K562 (cell line): ENCODE results near the gene TRMT1. TPM values are rescaled to one million over a fixed set of nuclear protein-coding genes. Genes with fewer than 3 reads are reported as not detected.

Experiments used
- BHLHE40 ChIP-seq: IDR thresholded peaks from 2 replicates; pipeline ENCODE4 v1.6.1; 2011; ENCODE audit warnings: low read length, improper control_type of control experiment
- ERF ChIP-seq: fragments of 450-650 bp; formaldehyde crosslinking; IDR thresholded peaks from 2 replicates; pipeline ENCODE4 v1.4.0; 2020; ENCODE audit warnings: mild to moderate bottlenecking, mixed read lengths
- NCOA6 ChIP-seq: fragments of 450-650 bp; IDR thresholded peaks from 2 replicates; pipeline ENCODE4 v1.6.1; 2017; ENCODE audit warnings: mild to moderate bottlenecking
- POLR3G ChIP-seq: IDR thresholded peaks from 2 replicates; pipeline ENCODE4 v1.6.1; 2011; ENCODE audit not compliant: insufficient read length, insufficient replicate concordance; ENCODE audit errors: extremely low read depth
- POU5F1 ChIP-seq: fragments of 150-350 bp; IDR thresholded peaks from 2 replicates; pipeline ENCODE4 v1.6.1; 2014; ENCODE audit warnings: borderline replicate concordance, low read length, low read depth, mild to moderate bottlenecking; ENCODE audit not compliant: partially characterized antibody
- RBM15 ChIP-seq: fragments of 200-400 bp; formaldehyde crosslinking; IDR thresholded peaks from 2 replicates; pipeline ENCODE4 v1.6.1; 2018; ENCODE audit warnings: mild to moderate bottlenecking, low read length, moderate library complexity; ENCODE audit not compliant: insufficient read depth
- RBM22 ChIP-seq: fragments of 200-400 bp; formaldehyde crosslinking; IDR thresholded peaks from 2 replicates; pipeline ENCODE4 v1.6.1; 2018; ENCODE audit warnings: low read length, low read depth; ENCODE audit not compliant: poor library complexity, severe bottlenecking
- RBM34 ChIP-seq: fragments of 200-400 bp; formaldehyde crosslinking; IDR thresholded peaks from 2 replicates; pipeline ENCODE4 v1.6.1; 2018; ENCODE audit warnings: low read length, borderline replicate concordance; ENCODE audit not compliant: insufficient read depth
- SAFB2 ChIP-seq: fragments of 200-400 bp; formaldehyde crosslinking; IDR thresholded peaks from 2 replicates; pipeline ENCODE4 v1.6.1; 2018; ENCODE audit warnings: borderline replicate concordance, low read length, low read depth, moderate library complexity; ENCODE audit not compliant: severe bottlenecking
- SMC3 ChIP-seq: conservative IDR thresholded peaks from 2 replicates; pipeline ENCODE4 v1.6.1; 2011; ENCODE audit warnings: low read depth, low read length, improper control_type of control experiment; ENCODE audit not compliant: insufficient read depth
- SP1 ChIP-seq: sonication (generic); formaldehyde crosslinking; IDR thresholded peaks from 2 replicates; pipeline ENCODE4 v1.8.1; 2022; ENCODE audit warnings: mild to moderate bottlenecking, missing genetic modification reagents
- SREBF2 ChIP-seq: sonication (generic); formaldehyde crosslinking; IDR thresholded peaks from 2 replicates; pipeline ENCODE4 v1.4.0; 2020; ENCODE audit warnings: mild to moderate bottlenecking, missing genetic modification reagents
- TRIM24 ChIP-seq, 2 experiments: fragments of 450-650 bp; IDR thresholded peaks; 2 replicates each; pipeline ENCODE4 v1.6.1; 2016
- ZFX ChIP-seq: sonication (generic); formaldehyde crosslinking; IDR thresholded peaks from 2 replicates; pipeline ENCODE4 v1.8.0; 2022; ENCODE audit warnings: mild to moderate bottlenecking, missing genetic modification reagents, moderate library complexity
- ZNF354B ChIP-seq: fragments of 250-450 bp; sonication (Bioruptor Pico); IDR thresholded peaks from 2 replicates; pipeline ENCODE4 v1.4.0; 2020
- polyA plus RNA-seq, 8 experiments: library from polyadenylated mRNA; depleted of rRNA in 4 of 8; stranded (reverse) in 5 of 8; unstranded in 3 of 8; fragments of >200 nt; fragmentation: Nextera tagmentation in 2 of 8; fragmentation: Illumina TruSeq in 1 of 8; extraction: Ambion mirVana in 2 of 8; extraction: Trizol in 1 of 8; gene quantifications; 2 replicates each; pipeline versions ENCODE4 v1.2.1 to v1.2.3, GENCODE V29; 2011 to 2014; ENCODE audit warnings: inconsistent platforms in 1 of 8, missing spikeins in 1 of 8
- total RNA-seq, 7 experiments: library from RNA; depleted of rRNA in 6 of 7; stranded (reverse); fragments of >200 nt in 6 of 7; fragmentation: Illumina TruSeq in 2 of 7; extraction: Trizol in 2 of 7; gene quantifications; 2 replicates each; pipeline versions ENCODE4 v1.2.1 to v1.2.3, GENCODE V29; 2011 to 2021; ENCODE audit warnings: low replicate concordance in 1 of 7
- TF ChIP-seq, protein P1 (sequence below): sonication (generic); formaldehyde crosslinking; IDR thresholded peaks from 2 replicates; pipeline ENCODE4 v1.8.1; 2022; ENCODE audit warnings: missing genetic modification reagents
- TF ChIP-seq, protein P2 (sequence below): sonication (generic); formaldehyde crosslinking; IDR thresholded peaks from 2 replicates; pipeline ENCODE4 v1.8.0; 2022; ENCODE audit warnings: mild to moderate bottlenecking, missing genetic modification reagents
- TF ChIP-seq, protein P3 (sequence below): fragments of 250-450 bp; sonication (Bioruptor Pico); IDR thresholded peaks from 2 replicates; pipeline ENCODE4 v1.5.0; 2020; ENCODE audit warnings: mild to moderate bottlenecking, borderline replicate concordance
- TF ChIP-seq, protein P4 (sequence below): fragments of 250-450 bp; sonication (Bioruptor Pico); IDR thresholded peaks from 2 replicates; pipeline ENCODE4 v1.8.0; 2022; ENCODE audit warnings: moderate library complexity, mild to moderate bottlenecking, inconsistent platforms

TRMT1 gene
- total and polyA plus RNA-seq, 9 of the 15 experiments (the other 6 are each of a cell fraction or from before 2014, with no cell fraction given): 5.8 to 158 (median 54.3) TPM

GRCh38 chr19:13117772-13118423 is 1.4 kb upstream of the TRMT1 start, which contains the start of gene NACC1 (continued):
- TF ChIP-seq, protein P1, sequence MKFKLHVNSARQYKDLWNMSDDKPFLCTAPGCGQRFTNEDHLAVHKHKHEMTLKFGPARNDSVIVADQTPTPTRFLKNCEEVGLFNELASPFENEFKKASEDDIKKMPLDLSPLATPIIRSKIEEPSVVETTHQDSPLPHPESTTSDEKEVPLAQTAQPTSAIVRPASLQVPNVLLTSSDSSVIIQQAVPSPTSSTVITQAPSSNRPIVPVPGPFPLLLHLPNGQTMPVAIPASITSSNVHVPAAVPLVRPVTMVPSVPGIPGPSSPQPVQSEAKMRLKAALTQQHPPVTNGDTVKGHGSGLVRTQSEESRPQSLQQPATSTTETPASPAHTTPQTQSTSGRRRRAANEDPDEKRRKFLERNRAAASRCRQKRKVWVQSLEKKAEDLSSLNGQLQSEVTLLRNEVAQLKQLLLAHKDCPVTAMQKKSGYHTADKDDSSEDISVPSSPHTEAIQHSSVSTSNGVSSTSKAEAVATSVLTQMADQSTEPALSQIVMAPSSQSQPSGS (CRISPR knock-in tag): no peak
- TF ChIP-seq ZFX (CRISPR knock-in tag) (no peak), NCOA6 (no peak), ZNF354B (no peak), SREBF2 (CRISPR knock-in tag) (no peak), RBM15 (no peak), ERF (CRISPR knock-in tag) (no peak), RBM34 (no peak), SP1 (CRISPR knock-in tag) (peak; percentile 56; the same call in 1 of the 2 replicates), SMC3 (no peak), BHLHE40 (peak; percentile 28; the same call in 1 of the 2 replicates), RBM22 (no peak), POLR3G (no peak), TRIM24 (IDR thresholded peaks at IDR 0.05) (no peak), POU5F1 (no peak), SAFB2 (no peak)
- TF ChIP-seq, protein P2, sequence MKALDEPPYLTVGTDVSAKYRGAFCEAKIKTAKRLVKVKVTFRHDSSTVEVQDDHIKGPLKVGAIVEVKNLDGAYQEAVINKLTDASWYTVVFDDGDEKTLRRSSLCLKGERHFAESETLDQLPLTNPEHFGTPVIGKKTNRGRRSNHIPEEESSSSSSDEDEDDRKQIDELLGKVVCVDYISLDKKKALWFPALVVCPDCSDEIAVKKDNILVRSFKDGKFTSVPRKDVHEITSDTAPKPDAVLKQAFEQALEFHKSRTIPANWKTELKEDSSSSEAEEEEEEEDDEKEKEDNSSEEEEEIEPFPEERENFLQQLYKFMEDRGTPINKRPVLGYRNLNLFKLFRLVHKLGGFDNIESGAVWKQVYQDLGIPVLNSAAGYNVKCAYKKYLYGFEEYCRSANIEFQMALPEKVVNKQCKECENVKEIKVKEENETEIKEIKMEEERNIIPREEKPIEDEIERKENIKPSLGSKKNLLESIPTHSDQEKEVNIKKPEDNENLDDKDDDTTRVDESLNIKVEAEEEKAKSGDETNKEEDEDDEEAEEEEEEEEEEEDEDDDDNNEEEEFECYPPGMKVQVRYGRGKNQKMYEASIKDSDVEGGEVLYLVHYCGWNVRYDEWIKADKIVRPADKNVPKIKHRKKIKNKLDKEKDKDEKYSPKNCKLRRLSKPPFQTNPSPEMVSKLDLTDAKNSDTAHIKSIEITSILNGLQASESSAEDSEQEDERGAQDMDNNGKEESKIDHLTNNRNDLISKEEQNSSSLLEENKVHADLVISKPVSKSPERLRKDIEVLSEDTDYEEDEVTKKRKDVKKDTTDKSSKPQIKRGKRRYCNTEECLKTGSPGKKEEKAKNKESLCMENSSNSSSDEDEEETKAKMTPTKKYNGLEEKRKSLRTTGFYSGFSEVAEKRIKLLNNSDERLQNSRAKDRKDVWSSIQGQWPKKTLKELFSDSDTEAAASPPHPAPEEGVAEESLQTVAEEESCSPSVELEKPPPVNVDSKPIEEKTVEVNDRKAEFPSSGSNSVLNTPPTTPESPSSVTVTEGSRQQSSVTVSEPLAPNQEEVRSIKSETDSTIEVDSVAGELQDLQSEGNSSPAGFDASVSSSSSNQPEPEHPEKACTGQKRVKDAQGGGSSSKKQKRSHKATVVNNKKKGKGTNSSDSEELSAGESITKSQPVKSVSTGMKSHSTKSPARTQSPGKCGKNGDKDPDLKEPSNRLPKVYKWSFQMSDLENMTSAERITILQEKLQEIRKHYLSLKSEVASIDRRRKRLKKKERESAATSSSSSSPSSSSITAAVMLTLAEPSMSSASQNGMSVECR (CRISPR knock-in tag): 0 out of 2 replicates have a peak, but pooled peaks have one; percentile 18
- TF ChIP-seq, protein P3, sequence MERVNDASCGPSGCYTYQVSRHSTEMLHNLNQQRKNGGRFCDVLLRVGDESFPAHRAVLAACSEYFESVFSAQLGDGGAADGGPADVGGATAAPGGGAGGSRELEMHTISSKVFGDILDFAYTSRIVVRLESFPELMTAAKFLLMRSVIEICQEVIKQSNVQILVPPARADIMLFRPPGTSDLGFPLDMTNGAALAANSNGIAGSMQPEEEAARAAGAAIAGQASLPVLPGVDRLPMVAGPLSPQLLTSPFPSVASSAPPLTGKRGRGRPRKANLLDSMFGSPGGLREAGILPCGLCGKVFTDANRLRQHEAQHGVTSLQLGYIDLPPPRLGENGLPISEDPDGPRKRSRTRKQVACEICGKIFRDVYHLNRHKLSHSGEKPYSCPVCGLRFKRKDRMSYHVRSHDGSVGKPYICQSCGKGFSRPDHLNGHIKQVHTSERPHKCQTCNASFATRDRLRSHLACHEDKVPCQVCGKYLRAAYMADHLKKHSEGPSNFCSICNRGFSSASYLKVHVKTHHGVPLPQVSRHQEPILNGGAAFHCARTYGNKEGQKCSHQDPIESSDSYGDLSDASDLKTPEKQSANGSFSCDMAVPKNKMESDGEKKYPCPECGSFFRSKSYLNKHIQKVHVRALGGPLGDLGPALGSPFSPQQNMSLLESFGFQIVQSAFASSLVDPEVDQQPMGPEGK (CRISPR knock-in tag): no peak
- TF ChIP-seq, protein P4, sequence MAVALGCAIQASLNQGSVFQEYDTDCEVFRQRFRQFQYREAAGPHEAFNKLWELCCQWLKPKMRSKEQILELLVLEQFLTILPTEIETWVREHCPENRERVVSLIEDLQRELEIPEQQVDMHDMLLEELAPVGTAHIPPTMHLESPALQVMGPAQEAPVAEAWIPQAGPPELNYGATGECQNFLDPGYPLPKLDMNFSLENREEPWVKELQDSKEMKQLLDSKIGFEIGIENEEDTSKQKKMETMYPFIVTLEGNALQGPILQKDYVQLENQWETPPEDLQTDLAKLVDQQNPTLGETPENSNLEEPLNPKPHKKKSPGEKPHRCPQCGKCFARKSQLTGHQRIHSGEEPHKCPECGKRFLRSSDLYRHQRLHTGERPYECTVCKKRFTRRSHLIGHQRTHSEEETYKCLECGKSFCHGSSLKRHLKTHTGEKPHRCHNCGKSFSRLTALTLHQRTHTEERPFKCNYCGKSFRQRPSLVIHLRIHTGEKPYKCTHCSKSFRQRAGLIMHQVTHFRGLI (CRISPR knock-in tag): no peak
